ENCODE measurements around the gene EFHD2. TPM values are rescaled to one million over a fixed set of nuclear protein-coding genes. Genes with fewer than 3 reads are reported as not detected.
"Not testable (repeated sequence)": the region's sequence is repeated elsewhere in the genome, so short reads cannot be mapped to it uniquely, and the experiment has no call there.

Gene EFHD2
- total RNA-seq, 2 experiments from 2014 or later, result 66.8 to 67.5 TPM

GRCh38 chr1:15443281-15443680, 33.6 kb downstream of the EFHD2 start:
- CTCF ChIA-PET, result interaction anchor here (0.6 kb wide), 1 partner anchor 115 kb away, joined by 3 read pairs; no protein-coding TSS in a partner anchor
- POLR2A ChIA-PET, result no interaction called here

GRCh38 chr1:15444468-15445389, 35.0 kb downstream of the EFHD2 start:
- ChIA-PET POLR2A (no interaction called here), CTCF (interaction anchor here (0.9 to 1.0 kb wide), 2 partner anchors 13 to 14 kb away, joined by 3 to 4 read pairs; no protein-coding TSS in a partner anchor)

DNA sequence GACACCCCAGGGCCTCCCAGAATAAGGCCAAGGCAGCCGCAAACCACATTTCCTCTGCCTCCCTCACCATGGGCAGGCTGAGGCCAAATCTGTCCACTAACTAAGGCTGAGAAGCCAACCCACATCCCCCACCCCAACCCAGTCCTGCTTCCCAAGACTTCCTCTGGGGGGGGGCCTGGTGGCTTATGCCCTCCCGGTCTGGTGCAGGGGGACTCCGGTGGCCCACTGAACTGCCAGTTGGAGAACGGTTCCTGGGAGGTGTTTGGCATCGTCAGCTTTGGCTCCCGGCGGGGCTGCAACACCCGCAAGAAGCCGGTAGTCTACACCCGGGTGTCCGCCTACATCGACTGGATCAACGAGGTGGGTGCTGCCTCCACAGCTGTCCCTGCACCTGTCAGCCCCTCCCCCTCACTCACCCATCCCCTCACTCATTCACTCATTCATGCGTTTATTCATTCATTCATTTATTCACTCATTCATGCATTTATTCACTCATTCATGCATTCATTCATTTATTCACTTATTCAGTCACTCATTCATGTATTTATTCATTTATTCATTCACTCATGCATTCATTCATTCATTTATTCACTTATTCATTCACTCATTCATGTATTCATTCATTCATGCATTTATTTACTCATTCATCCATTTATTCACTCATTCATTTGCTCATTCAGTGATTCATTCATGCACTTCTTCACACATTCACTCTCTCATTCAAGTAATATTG, 35.9 kb downstream of the EFHD2 start:
- CTCF ChIA-PET, result interaction anchor here (0.9 kb wide), 1 partner anchor 14 kb away, joined by 3 read pairs; no protein-coding TSS in a partner anchor
- POLR2A ChIA-PET, result no interaction called here

GRCh38 chr1:15446212-15446611, 36.5 kb downstream of the EFHD2 start:
- ChIA-PET POLR2A (no interaction called here), CTCF (interaction anchor here (1.4 kb wide), 1 partner anchor 16 kb away, joined by 3 read pairs; no protein-coding TSS in a partner anchor)

DNA sequence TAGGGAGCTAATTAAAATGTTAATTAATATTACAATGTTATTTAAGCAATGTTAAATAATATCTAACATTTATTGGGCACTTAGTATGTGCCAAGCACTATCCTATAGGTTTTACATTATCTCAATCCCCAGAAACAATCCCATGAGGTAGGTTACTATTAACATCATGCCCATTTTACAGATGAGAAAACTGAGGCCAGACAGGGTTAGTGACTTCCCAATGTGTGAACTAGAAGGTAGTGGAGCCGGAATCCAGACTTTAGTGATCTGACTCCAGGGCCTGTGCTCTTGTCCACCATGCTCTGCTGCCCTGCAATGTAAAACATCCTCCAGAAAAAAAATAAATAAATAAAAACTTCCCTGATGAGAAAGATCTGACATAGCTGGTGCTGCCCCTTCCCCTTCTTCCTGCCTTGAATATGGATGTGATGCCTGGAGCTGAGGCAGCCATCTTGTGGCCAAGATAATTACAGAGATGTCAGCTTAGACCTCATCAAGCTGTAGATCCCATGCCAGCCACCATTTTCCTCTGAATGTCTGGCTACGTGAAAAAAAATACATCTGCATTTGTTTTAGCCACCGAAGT, 39.3 kb downstream of the EFHD2 start:
- CTCF ChIA-PET, result interaction anchor here (0.6 kb wide), 1 partner anchor 23 kb away, joined by 3 read pairs; no protein-coding TSS in a partner anchor
- POLR2A ChIA-PET, result no interaction called here

DNA sequence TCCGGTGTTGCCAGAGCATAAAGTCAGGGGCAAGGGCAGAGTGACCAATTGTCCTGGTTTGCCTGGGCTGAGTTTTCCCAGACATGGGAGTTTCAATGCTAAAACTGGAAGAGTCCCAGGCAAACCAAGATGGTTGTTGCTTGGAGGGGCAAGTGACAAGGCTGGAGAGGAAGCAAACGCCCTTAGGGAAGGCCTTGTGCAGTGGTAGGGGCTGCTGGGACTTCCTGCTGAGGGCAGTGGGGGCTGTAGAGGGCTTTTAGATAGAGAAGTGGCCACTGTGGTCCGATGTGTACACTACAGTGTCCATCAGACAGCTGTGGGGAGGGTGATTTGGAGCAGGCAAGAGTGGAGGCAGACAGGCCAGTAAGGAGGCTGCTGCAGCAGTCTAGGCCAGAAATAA, 39.9 kb downstream of the EFHD2 start:
- ChIA-PET CTCF (interaction anchor here (0.6 kb wide), 1 partner anchor 22 kb away, joined by 3 read pairs; no protein-coding TSS in a partner anchor), POLR2A (no interaction called here)

- CTCF ChIA-PET, result interaction anchor here (0.6 kb wide), 1 partner anchor 128 kb away, joined by 3 read pairs; no protein-coding TSS in a partner anchor
- POLR2A ChIA-PET, result no interaction called here
These were observed 41.5 kb downstream of the EFHD2 start for GRCh38 chr1:15451014-15451722.

- CTCF ChIA-PET, result interaction anchor here (0.6 kb wide), 1 partner anchor 15 kb away, joined by 3 read pairs; no protein-coding TSS in a partner anchor
- POLR2A ChIA-PET, result no interaction called here
These were observed 42.5 kb downstream of the EFHD2 start for GRCh38 chr1:15452216-15452615.

DNA sequence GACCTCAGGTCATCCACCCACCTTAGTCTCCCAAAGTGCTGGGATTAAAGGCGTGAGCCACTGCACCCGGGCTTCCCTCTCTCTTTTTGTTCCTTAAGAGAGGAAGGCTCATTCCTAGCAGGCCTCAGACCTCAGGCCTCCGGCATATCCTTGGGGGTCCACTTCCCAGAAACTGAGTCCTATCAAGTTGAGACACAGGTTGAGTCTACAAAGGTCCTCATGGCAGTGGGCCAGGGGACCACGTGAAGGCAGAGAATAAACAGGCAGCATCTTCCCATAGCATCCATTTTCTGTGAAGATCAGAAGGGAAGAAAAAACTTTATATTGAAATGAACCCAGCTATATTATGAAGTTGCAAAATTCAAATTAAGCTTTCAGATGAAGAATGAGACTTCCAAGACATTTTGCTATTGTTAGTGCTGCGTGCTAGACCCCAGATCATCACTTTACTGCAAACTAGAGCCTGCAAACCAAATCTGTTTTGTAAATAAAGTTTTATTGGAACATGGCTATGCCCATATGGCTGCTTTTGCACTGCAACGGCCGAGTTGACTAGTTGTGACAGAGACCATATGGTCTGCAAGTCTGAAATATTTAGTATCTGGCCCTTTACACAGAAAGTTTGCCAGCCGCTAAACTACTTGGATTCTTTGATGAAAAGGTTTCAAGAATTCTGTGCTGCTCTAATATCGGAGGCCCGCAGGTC, 43.3 kb downstream of the EFHD2 start:
- POLR2A ChIA-PET, result no interaction called here
- CTCF ChIA-PET, result no interaction called here

DNA sequence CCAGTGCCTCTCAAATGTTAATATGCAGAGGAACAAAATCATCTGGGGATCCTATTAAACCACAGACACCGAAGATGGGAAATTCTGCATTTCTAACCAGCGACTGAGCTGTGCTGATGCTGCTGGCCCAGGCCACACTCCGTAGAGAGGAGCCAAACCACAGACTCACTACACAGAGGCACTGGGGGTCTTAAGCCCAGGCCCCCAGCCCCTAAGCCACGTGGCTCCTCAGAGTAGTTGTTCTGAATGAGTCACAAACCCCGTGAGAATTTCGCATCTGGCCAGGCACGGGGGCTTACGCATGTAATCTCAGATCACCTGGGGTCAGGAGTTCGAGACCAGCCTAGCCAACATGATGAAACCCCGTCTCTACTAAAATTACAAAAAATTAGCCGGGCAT, 44.0 kb downstream of the EFHD2 start:
- CTCF ChIA-PET, result no interaction called here

DNA sequence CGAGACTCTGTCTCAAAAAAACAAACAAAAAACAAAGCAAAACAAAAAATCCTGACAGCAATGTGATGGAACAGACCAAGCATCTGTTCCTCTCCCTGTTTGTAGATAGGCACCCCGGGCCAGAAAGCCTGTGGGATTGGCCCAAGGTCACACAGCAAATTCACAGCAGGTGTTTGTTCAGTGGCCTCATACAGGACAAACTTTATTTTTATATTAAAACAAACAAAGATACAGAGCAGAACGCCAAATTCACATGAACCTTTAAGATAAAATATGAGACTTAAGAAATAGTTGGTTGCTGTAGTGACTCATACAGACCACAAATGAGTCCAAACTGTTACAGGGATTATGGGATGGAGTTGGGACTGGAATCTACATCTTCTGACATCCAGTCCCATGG, 44.6 kb downstream of the EFHD2 start:
- ChIA-PET POLR2A (no interaction called here), CTCF (no interaction called here)

More for the DNA sequence above, 44.0 kb downstream of the EFHD2 start:
- POLR2A ChIA-PET, result no interaction called here

- POLR2A ChIA-PET, result no interaction called here
- CTCF ChIA-PET, result interaction anchor here (0.7 kb wide), 1 partner anchor 32 kb away, joined by 4 read pairs; no protein-coding TSS in a partner anchor
These were observed 45.8 kb downstream of the EFHD2 start for GRCh38 chr1:15455522-15455921.

DNA sequence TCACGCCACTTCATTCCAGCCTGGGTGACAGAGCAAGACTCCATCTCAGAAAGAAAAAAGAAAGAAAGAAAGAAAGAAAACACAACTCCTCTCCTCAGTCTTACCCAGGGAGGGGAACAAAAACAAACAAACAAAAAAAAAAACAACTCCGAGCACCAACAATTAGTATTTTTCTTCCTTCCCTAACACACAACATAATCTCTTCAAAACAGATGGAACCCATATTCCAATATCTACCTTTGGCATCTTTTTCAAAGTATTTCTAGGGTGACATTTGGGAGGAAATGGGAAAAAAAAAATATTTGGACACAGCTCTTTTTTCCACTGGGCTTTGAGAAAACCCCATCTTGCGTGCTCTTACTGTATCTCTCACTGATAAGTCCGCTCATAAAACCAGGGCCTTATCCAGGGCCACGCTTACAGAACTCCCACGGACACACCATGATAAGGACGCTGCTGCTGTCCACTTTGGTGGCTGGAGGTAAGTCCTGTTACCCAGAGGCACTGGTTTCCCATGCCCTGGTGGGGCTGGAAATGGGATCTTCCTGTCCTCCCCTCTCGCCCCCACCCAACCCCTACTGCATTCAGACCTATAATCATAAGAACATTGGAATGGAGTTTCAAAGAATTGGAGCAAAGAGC, 46.7 kb downstream of the EFHD2 start, which contains the start of gene CELA2A:
CELA2A (plus strand) TSS at position 420 of the 642 bp plus-strand sequence; CDS start at position 442, 22 bp downstream.
- POLR2A ChIA-PET, result no interaction called here
- CTCF ChIA-PET, result interaction anchor here (0.6 to 0.7 kb wide), 2 partner anchors 33 to 140 kb away, joined by 4 to 5 read pairs; no protein-coding TSS in a partner anchor

- POLR2A ChIA-PET, result no interaction called here
- CTCF ChIA-PET, result no interaction called here
These were observed 47.9 kb downstream of the EFHD2 start for GRCh38 chr1:15457585-15457984.

- CTCF ChIA-PET, POLR2A ChIA-PET: not testable (repeated sequence)
These were observed 48.7 kb downstream of the EFHD2 start for GRCh38 chr1:15458388-15458787.

GRCh38 chr1:15459771-15460707, 50.4 kb downstream of the EFHD2 start:
- ChIA-PET CTCF (no interaction called here), POLR2A (no interaction called here)

- ChIA-PET POLR2A (no interaction called here), CTCF (no interaction called here)
These were observed 51.0 kb downstream of the EFHD2 start for GRCh38 chr1:15460708-15461095.

Data from activated CD8-positive, alpha-beta memory T cell treated with anti-CD3 and anti-CD28 coated beads for 36 hours (primary cell).